Left ventricle myocardium superior (tissue), 1 donor: ENCODE data around the gene RGS16. TPM values are rescaled to one million over a fixed set of nuclear protein-coding genes. Genes with fewer than 3 reads are reported as not detected.

Source experiments
- ATAC-seq: fragments of 200-7000 bp; cut with Tn5 transposase; one replicate; pipeline ENCODE4 v1.9.1; 2020; ENCODE audit warnings: mild to moderate bottlenecking, moderate library complexity
- DNase-seq: peaks from one replicate; pipeline ENCODE4 v3.0.0-alpha.2; 2020
- intact Hi-C: fragments of 100-400 bp; cut with micrococcal nuclease; formaldehyde crosslinking; loops from one replicate; pipeline ENCODE4 v1.11.0; 2022
- total RNA-seq: library from RNA; stranded (reverse); fragmentation: NEBNext Ultra II Directional; extraction: Animal tissue kit (Norgen Biotek cat#: 25700); gene quantifications from one replicate; pipeline ENCODE4 v1.2.1, GENCODE V29; 2021
- donor health status: DM: no; HTN: yes; CAD: no; lungs with severe emphysema.

RGS16 gene
- total RNA-seq, 1 donor from 2014 or later, result 1.1 TPM

DNA sequence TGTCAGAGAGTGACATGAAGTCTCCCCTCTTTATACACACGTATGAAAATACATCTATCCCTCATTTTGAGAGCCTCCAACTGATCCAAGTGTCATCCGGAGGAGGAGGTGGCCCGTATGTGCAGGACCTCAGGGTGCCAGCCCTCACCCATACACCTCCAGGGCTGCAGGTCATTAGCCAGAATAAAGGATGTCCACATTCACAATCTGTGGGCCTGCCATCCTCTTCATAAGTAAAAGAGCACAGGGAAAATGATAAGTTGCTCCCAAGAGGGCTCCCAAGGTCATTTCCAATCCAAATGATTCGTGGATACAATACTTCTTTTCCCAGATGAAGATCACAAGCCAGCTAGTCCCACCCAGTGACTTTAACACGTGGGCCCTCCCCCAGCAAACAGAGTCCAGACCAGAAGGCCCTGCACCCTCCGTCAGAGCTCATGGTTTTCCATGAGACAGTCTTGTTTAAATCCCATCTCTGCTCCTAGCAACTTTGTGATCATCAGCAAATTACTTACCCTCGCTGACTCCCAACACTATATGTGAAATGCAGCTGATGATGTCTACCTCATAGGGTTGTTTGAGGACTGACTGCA is 43.7 kb downstream of the RGS16 start:
- ATAC-seq (no peak), DNase-seq (no peak)
- intact Hi-C loops, result no loop called here

DNA sequence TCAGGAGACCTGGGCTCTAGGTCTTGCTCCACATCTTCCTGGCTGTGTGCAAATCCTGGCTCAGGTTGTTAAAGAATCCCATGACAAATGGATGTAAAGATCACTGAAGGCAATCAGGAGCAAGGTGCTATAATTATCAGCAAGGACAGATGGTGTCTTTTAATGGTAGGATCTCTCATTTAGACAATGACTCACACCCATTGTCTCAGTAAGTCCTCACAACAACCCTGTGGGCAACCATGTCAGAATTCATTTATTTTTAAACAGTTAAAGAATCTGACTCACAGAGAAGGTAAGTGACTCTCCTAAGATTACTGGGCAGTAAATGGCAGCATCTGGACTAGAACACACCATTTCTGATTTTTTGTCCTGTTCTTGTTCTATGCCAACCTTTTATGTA is 47.9 kb downstream of the RGS16 start:
- no peak for DNase-seq
- no peak for ATAC-seq
- intact Hi-C loops, result no loop called here

DNA sequence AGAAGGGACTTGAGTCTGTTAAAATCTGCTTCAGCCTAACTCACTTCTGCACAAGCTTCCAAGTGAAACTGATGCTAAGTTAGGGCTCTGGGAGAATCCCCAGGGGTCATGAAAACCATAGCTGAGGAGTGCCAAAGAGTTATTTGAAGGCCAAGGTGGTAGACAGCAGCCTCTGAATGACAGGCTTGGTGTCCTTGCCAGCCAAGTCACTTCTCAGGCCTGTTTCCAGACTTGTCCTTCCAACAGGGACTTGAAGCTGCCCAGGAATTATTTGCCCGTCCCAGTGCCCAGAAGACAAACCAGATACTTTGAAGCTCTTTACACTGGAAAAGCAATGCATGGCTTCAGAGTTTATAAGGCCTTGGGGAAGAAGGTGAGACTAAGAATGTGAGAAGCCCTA is 48.7 kb downstream of the RGS16 start:
- intact Hi-C loops, result no loop called here
- no peak for ATAC-seq
- no peak for DNase-seq

DNA sequence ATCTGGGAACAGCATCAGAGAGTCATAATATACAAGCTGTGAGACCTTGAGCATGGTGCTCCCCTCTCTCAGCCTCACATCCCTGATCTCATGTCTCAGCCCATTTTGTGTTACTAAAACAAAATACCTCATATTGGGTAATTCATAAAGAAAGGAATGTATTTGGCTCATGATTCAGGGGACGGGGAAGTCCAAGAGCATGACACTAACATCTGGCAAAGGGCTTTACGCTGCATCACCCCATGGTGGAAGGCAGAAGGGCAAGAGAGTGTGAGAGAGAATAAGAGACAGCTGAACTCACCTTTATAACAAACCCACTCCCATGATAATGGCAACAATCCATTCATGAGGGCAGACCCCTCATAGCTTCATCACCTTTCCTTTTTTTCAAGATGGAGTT is 51.7 kb downstream of the RGS16 start:
- ATAC-seq, result no peak
- intact Hi-C loops, result no loop called here
- DNase-seq, result no peak

DNA sequence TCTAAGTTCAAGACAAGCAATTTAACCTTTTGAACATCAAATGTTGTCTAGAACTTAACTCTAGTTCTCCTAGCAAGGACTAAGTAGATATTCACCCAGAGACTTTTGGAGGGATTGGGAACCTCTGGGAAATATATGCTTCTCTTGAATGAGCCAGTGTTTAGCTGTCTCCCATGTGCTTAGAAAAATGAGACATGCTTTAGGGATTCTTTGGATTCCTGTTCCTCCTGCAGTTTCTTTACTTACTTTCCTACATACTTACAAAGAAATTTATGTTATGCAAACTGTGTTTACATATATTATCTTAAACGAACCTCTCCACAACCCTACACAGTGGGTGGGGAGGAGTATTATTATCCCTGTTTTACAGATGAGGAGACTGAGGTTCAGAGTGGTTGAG is 54.4 kb downstream of the RGS16 start:
- intact Hi-C loops, result no loop called here
- no peak for ATAC-seq

DNA sequence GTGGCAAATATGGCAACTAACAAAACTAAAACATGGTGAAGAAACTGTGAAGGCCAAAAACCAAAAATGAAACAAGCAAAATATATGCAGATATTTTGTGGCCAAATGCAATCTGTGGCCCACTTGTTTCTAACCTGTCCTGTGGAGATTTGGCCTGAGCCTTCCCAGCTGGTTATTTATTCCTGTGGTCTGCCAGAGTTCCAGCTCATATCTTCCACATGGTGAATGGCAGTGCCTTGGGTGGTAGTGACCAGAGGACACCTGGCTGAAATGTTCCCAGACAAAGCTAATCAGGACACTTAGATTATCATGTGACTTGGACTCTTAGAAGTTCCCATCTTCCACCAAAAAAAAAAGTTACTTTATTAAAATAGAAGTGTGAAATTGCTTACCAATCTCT is 54.8 kb downstream of the RGS16 start:
- intact Hi-C loops, result no loop called here
- ATAC-seq (no peak), DNase-seq (no peak)

More for the DNA sequence above, 54.4 kb downstream of the RGS16 start:
- DNase-seq, result no peak

Other genes with a start within 250 kb of the RGS16 start
- 377 TPM for gene GLUL, start 212.6 kb downstream of the RGS16 start, total RNA-seq
- gene TEDDM1, start 203.7 kb downstream of the RGS16 start, total RNA-seq, result not detected
- gene RGSL1, start 154.2 kb downstream of the RGS16 start, total RNA-seq, result not detected
- gene RNASEL, start 15.1 kb downstream of the RGS16 start, total RNA-seq, result 2.7 TPM
- gene RGS8, start 80.2 kb upstream of the RGS16 start, total RNA-seq, result not detected
- gene NPL, start 185.4 kb upstream of the RGS16 start, total RNA-seq, result 3.9 TPM
- gene DHX9, start 235.0 kb upstream of the RGS16 start, total RNA-seq, result 65.2 TPM